NCI-H748 (cell line): ENCODE measurements around the gene TSHZ2.
"Not testable (repeated sequence)": the region's sequence is repeated elsewhere in the genome, so short reads cannot be mapped to it uniquely, and the experiment has no call there.

Source experiments
- DNase-seq: peaks from one replicate; lab custom pipeline; 2025; ENCODE audit not compliant: unreplicated experiment; lab: John Stamatoyannopoulos, UW

TSHZ2 gene

DNA sequence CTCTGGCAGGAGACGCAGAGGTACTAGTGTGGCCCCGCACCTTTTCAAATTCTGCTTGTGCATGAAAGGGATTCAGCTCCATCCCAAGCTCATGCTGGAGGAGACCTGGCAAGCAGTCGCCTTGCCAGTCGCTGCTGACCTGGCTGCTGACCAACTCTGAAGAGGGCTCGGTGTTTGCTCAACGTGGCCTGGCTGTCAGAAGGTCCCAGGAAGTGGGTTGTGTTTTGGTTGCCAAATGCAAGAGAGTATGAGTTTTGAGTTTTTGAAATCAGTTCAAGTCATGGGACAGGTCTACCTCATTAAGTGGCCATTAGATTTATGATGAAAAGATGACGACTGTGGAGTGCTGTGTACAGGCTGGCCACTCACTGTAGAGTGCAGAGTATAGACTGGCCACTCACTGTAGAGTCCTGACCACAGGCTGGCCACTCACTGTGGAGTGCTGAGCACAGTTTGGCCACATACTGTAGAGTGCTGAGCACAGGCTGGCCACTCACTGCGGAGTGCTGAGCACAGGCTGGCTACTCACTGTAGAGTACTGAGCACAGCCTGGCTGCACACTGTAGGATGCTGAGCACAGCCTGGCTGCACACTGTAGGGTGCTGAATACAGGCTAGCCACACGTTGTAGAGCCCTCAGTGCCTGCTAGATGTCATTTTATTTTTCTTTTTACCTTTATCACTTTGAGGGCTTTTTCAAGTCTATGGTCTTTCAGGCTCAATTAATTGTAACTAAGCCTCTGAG is 427.6 kb downstream of the TSHZ2 start:
- no peak for DNase-seq

DNA sequence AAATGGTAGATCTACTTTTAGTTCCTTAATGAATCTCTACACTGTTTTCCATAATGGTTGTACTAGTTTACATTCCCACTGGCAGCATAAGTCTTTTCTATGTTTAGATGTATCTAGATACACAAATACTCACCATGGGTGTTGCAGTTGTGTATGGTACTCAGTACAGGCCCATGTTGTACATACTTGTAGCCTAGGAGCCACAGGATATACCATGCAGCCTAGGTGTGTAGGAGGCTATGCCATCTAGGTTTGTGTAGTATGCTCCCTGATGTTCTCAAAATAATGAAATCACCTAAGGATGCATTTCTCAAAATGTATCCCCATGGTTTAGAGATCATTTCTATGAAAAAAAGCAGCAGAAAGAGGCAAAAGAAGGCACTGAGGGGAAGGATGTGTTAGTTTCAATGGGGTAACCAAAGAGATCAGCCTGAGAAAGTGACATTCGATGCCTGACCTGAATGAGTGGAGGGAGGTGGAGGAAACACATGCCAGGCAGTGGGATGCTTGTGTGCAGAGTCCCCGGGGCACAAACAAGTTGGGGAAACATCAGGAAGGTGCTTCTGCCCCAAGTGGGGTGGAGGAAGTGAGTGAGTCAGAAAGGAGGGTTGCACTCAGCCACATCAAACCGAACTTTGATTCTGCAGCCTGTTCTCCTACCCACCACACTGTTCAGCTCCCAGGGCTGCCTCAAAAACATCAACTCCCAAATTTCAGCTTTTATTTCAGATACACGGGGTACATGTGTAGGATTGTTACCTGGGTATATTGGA is 430.3 kb downstream of the TSHZ2 start:
- DNase-seq: no peak

DNA sequence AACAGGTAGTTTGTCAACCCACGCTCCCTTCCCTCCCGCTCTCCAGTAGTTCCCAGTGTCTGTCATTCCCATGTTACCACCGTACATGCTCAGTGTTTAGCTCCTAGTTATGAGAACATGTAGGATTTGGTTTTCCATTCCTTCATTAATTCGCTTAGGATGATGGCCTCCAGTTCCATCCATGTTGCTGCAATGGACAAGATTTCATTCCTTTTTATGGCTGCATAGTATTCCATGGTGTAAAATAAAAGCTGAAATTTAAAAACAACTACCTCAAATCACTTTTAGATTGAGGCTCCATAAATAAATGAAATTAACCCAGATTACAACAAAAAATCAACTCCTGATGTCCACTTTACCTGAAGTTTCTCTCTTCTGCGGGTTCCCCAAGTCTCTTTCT is 430.9 kb downstream of the TSHZ2 start:
- no peak for DNase-seq

- DNase-seq: no peak
Observed at GRCh38 chr20:53405139-53405538, 433.0 kb downstream of the TSHZ2 start.

DNA sequence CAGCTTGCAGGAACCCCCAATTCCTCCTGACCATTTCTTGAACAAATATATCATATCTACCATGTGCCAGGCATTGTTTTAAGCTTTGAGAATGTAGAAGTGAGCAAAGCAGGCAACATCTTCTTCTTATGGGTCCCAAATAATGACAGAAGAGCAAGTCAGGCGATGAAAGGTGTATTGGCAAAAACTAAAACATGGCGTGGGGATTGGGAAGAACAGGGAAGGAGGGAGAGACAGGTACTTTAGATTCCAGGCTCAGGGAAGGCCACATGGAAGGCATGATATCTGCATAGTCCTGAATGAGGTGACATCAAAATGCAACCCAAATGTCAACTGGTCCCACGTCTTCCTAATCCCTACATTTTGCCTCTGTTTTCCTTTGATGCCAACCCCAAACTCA is 434.4 kb downstream of the TSHZ2 start:
- DNase-seq: no peak

DNA sequence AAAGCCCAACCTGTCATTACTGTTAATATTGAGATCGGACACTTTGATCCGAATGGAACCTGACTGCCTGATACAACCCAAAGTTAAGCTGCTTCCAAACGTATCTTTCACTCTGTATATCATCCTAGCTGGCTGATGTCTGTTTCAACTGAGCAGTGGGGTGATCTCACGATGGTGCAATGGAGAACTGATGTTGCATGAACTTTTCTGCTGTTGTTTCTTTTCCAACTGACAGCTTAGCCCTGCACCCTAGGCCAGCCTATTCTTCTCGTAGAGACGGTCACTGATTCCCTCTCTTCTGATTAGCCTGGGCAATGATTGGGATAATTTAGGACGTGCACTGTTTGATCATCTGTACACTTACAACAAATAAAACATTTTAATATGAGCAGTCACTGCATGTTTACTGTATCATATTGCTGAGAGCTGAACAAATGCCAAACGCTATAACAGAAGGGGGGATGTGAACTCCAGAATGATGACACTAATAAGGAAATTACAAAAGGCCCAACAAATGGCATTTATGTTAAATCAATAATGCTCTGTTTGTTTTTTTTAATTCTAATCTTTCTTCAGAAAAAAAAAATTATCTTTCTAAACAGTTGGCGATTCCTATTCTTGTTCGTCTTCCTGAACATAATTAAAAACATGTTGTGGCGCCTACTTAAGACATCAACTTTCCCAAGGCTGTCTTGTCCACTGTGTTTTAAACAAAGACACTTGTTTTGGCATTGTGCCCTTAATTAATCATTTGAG is 436.7 kb downstream of the TSHZ2 start:
- DNase-seq: peak; percentile 19

- DNase-seq: no peak
Observed at GRCh38 chr20:53409447-53409717, 437.2 kb downstream of the TSHZ2 start.

GRCh38 chr20:53411129-53411528 is 439.0 kb downstream of the TSHZ2 start:
- no peak for DNase-seq

DNA sequence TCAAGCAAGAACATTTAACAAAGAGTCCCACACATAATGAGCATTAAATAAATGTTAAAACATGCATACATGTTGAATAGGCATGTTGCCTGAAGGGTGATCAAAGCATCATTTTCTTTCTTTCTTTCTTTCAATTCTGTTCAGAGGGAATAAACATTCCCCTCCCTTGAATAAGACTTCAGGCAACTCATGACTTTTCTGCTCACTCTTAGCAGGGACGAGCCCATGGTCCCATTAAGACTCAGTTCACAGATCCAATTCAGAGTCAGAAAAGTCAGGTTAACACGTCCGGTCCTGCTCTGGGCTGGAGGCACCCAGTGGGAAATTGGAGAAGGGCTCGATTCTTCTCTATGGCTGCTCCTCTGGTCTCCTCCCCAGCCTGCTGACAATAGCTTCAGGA is 439.7 kb downstream of the TSHZ2 start:
- no peak for DNase-seq

DNA sequence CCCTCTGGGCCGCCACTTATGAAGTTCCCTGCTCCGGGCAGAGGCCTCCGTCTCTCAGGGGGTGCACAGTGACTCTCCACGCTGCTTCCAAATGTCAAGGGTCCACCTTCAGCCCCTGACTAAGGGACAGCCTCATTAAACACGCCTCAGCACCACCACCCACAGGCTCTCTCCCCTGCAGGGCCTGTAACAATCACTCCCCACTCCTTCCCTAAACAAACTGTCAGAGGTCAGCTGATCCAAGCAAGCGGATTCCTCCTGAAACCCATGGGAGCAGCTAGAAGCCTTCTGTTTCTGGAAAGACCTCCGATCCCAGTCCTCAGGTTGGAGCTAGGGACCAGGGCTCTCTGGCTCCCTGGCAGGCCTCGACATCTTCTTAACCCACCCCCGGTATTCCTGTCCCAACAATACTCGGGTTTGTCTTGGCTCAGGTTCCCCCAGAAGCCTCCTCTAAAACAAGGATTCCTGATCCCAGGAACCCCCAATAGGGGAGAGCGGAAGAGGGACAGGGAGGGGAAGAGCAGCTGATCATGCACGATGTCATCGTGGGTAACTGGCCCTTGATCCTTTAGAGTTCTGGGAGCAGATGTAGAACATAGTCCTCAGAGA is 440.5 kb downstream of the TSHZ2 start:
- no peak for DNase-seq

DNA sequence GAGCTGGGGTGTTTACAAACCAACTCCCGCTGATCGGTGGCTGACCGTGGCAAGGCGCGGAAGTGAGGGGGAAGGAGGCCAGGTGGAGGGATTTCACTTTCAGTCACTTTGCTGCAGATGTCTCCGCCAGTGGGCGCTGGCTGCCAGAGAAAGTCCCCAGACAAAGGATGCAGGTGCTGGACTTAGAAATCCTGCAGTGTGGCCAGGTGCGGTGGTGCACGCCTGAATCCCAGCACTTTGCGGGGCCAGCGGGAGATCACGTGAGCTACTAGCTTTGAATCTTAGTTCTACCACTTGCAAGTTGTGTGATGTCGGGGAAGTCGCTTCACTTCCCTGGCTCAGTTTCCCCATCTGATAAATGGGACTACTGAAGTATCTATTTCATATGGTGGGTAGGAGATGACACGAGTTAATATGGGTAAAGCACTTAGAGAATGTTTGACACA is 441.1 kb downstream of the TSHZ2 start:
- DNase-seq: peak; percentile 69

GRCh38 chr20:53413845-53414244 is 441.7 kb downstream of the TSHZ2 start:
- DNase-seq: not testable (repeated sequence)

- no peak for DNase-seq
Observed at GRCh38 chr20:53419693-53420460, 447.7 kb downstream of the TSHZ2 start.

DNA sequence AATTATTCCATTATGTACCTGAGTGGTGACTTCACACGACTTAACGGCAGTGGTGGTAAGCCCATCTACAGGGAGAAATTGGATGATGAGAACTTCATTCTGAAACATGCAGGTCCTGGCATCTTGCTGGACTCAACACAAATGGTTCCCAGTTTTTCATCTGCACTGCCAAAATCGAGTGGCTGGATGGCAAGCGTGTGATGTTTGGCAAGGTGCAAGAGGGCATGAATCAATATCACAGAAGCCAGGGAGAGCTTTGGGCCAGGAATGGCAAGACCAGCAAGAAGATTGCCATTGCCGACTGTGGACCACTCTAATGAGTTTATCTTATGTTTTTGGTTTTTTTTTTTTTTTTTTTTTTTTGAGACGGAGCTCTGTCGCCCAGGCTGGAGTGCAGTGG is 449.2 kb downstream of the TSHZ2 start:
- no peak for DNase-seq

DNA sequence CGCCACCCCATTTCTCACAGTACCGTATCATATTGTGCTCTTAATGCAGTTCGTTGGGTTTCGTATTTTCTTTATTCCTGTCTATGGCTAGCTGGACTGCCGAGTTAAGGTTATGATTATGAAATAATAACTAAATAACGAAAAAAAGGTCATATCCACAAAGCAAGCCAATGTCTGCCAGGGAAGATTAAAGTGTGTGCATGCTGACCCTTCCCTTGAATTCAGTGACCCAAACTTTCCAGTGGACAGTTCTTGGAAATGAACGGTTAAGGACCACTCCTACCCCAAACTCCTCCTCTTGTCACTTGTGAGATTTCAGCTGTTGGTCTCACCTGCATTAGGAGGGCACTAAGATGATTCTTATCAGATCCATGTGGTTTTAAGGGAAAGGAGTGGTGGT is 449.9 kb downstream of the TSHZ2 start:
- no peak for DNase-seq

GRCh38 chr20:53423587-53424146 is 451.5 kb downstream of the TSHZ2 start:
- no peak for DNase-seq

DNA sequence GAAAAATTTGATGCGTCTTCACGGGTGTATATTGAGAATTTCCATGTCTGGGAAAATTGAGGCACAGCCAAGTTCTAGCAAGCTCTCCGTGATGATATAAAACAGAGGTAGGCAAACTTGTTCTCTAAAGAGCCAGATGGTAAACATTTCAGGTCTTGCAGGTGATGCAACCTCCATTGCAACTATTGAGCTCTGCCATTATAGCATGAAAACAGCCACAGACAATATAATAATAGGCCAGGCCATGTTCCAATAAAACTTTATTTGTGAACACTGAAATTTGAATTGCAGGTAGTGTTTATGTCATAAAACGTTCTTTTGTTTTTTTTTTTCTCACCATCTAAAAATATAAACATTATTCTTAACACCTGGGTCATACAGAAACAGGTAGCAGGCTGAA is 453.3 kb downstream of the TSHZ2 start:
- DNase-seq: no peak

DNA sequence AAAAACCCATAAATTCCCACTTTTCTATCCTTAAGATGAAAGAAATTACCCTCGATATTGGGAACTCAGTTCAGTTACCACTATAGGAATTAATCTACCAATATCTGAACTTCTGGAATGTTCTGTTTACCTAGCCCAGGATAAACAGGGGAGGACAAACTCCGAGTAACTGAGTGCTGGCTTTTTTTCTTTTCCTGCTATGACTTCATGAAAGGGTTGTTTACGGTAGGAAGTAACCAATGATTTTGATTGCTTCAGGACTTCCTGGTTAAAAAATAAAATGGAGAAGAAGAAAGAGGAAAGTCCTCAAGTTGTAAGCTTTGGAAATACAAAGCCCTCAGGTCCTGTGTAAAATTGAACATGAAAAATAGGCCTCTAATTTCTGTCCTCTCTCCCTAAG is 453.8 kb downstream of the TSHZ2 start:
- no peak for DNase-seq

GRCh38 chr20:53426766-53427312 is 454.7 kb downstream of the TSHZ2 start:
- DNase-seq: no peak

- DNase-seq: no peak
Observed at GRCh38 chr20:53427951-53428350, 455.8 kb downstream of the TSHZ2 start.
